NCI-H526 treated with DMSO at 0.1 percent for 48 hours (cell line): ENCODE measurements around the gene MICAL3.
"Not testable (repeated sequence)": the region's sequence is repeated elsewhere in the genome, so short reads cannot be mapped to it uniquely, and the experiment has no call there.

Experiments used
- DNase-seq: peaks from one replicate; lab custom pipeline; 2025; lab: John Stamatoyannopoulos, UW

Gene MICAL3

DNA sequence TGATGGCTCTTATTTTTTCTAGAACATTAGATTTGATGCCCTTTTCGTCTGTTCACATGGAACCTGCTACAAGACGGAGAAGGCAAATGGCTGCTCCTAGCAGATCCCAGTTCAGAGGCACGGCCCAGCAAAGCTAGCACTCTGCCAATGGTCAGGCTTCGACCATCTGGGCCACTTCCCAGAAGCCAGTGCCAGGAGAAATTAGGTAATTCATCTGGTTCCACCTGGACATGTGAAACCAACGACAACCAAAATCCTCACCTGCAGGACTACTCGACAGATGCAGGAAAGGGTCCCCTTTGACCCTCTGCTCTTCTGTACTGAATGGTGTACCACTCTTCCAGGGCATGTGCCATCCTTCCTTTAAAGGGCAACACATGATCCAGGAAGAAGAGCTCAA, 25.4 kb downstream of the MICAL3 start:
- DNase-seq: no peak

DNA sequence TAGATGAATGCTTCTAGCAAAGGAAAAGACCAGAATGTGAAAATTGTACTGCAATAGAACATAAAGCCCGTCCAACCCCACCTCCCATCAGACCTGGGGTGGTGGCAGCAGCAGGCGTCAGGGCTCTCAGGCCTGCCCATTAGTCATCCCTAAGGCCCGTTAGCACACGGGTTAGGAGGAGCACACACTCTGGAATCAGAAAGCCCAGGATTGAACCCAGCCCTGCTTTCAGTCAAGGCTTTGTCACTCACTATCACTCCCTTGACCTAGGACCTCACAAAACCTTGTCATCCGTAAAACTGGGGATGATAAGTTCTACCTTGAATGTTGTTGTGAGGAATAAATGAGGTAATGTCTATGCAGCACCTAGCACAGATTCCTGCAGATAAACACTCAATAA, 26.9 kb downstream of the MICAL3 start:
- no peak for DNase-seq

DNA sequence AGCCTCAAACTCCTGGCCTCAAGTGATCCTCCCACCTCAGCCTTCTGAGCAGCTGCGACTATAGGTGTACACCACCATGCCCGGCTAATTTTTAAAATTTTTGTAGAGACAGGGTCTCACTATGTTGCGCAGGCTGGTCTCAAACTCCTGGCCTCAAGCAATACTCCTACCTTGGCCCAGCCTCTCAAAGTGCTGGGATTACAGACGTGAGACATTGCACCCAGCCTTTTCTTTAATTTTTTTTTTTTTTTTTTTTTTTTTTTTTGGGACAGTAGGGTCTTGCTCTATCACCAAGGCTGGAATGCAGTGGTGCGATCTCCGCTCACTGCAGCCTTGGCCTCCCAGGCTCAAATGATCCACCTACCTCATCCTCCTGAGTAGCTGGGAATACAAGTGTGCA, 29.1 kb downstream of the MICAL3 start:
- DNase-seq: not testable (repeated sequence)

- no peak for DNase-seq
These were observed 29.8 kb downstream of the MICAL3 start for GRCh38 chr22:17994424-17995108.

DNA sequence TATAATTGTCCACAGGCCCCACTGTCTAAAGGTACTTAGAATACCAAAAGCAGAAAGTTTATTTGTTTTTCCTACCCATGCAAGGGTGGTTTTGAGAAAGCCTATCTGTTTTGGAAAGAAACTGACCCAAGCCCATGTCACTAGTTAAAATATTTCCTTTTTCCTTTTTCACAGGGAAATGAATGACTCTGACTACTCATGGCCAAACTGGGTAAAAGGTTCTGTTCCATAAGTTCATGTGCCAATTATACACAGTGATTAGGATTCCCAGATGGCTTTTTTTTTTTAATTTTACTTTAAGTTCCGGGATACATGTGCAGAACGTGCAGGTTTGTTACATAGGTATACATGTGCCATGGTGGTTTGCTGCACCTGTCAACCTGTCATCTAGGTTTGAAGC, 31.4 kb downstream of the MICAL3 start:
- DNase-seq: not testable (repeated sequence)

- DNase-seq: not testable (repeated sequence)
These were observed 32.4 kb downstream of the MICAL3 start for GRCh38 chr22:17991992-17992391.

DNA sequence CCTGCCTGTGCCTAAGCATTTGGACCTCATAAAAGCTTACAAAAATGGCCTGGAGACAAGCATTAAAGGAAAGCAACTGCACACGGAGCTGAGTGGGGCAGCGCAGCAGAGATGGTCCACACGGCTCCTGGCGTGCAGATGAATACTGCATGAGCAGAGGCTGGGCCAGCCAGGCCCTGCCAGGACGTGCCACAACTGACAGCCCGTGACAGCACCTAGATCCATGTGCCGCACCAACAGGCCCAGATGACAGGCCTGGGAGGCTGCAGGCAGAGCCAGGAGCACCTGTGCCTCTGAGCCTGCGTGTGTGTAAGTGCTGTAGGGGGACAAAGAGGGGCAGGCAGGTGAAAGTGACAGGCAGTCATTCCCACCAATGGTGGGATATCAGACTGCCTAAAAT, 33.4 kb downstream of the MICAL3 start:
- DNase-seq: no peak

- no peak for DNase-seq
These were observed 34.2 kb downstream of the MICAL3 start for GRCh38 chr22:17990147-17990546.

GRCh38 chr22:17988800-17989513, 35.4 kb downstream of the MICAL3 start:
- DNase-seq: no peak

- DNase-seq: peak; percentile 51
These were observed 38.8 kb downstream of the MICAL3 start for GRCh38 chr22:17985606-17986005.

GRCh38 chr22:17985071-17985470, 39.3 kb downstream of the MICAL3 start:
- DNase-seq: not testable (repeated sequence)

DNA sequence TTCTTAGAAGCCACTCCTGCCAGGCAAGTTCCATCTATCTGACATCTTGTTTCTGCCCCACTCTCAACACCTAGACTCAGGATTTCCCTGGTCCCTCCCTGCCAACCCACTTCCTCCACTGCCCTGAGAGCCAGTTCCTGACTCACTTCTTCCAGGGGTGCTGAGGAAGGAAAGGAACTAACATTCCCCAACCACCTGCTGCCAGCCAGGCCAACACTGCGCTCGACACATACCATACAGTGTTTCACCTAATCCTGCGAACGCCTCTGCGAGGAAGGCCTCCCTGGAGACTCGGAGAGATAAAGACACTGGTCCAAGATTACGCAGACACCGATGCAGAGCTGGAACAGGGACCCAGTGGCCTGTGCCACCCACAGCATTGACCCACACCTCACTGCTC, 40.2 kb downstream of the MICAL3 start:
- DNase-seq: no peak

GRCh38 chr22:17982572-17983141, 41.7 kb downstream of the MICAL3 start:
- no peak for DNase-seq

DNA sequence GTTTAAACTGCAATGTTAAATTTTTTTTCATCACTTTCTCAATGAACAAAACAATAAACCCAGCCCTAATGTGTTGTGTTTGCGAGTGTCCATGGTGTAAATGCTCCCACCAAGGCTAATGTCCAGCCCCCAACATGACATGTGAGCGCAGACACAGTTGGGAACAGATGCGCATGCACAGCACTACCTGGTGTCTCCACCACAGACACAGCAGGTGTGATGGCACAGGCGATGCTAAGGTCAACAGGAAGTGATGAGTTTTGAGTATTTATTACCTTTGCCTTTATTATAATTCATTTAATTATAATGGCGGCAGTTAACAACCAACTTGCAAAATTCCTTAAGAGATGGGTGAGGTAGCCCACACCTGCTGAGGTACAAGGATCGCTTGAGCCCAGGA, 42.9 kb downstream of the MICAL3 start:
- DNase-seq: no peak

DNA sequence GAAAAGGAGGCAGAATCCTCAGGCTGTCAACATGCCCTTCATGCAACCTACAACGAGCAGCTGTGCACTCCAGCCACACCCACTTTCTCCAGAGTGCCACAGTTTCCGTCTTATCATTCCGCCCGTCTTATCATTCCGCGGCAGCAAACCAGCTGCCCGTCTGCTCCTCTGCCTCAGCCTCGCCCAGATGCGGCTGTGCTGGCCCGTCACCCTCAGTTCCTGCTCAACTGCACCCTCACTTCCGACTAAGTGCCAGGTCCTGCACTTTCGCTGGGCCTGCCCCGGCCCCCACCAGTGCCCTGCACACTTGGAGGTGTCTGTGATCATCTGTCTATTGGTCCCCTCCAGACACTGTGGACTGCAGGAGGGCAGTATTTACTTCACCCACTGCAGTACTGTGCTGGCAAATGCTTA, 43.7 kb downstream of the MICAL3 start:
- DNase-seq: no peak

- no peak for DNase-seq
These were observed 44.3 kb downstream of the MICAL3 start for GRCh38 chr22:17980015-17980590.

DNA sequence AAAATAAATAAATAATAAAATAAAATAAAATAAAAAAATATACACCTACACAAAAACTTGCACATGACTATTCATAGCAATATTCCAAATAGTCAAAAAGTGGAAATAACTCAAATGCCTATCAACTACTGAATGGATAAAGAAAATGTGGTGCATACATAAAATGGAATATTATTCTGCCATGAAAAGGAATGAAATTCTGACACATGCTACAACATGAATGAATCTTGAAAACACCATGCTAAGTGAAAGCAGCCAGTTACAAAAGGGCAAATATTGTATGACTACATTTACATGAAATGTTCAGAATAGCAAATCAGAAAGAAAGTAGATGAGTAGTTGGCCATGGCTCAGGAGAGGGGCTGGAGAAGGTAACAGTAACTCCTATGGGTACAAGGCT, 46.3 kb downstream of the MICAL3 start:
- no peak for DNase-seq

DNA sequence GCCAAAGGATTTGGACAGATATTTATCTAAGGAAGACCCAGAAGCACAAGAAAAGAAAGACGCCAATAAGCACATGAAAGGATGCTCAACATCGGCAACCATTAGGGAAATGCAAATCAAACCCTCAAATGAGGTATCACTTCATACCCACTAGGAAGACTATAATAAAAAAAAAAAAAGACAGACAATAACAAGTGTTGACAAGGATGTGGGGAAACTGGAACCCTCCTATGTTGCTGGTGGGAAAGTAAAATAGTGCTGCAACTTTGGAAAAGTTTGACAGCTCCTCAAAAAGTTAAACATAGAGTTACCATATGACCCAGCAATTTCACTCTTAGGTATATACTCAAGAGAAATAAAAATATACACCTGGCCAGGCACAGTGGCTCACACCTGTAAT, 47.0 kb downstream of the MICAL3 start:
- no peak for DNase-seq

DNA sequence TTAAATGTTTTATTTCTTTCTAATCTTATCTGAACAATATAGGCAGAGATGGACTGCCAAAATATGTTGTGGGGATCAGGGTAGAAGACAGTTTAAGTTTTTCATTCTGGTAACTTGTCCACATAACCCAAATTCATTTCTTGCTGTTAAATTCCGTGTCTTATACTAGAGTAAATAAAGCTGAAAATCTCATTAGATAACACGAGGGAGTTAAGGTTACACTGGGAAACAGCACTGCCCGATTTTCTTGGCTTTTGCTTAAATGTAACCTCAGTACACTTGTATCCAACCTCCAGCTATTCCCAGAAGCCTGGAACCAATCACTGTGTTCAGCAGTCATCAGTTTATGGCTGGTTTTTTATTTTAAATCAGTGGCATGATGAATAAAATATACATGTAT, 48.2 kb downstream of the MICAL3 start:
- DNase-seq: no peak

DNA sequence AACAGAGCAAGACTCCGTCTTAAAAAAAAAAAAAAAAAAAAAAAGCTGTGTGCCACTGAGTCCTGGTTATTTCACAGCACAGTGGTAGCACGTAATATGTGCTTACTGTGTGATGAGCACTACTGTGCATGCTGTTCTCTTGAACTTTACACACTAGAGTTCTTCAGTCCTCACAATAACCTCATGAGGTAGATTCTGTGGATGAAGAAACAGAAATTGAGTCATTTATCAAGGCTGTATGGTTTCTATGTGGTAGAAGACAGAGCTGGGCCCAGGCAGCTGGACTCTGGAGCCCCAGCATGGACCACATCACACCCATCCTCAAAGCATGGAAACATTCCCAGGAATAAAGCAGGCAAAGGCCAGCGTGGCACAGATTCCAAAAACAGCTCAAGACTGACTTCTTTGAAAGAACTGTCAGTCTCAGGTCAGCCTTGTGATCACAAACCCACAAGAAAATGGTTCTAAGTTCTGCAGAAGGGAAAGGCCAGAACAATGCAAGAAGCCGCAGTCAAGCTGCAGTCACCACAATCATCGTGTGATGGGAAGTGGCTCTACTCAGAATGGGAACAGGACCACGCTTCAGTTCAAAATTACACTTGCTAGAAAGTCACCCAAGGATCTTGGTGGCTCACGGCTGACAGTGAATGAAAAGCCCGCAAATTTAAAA, 49.5 kb downstream of the MICAL3 start:
- DNase-seq: no peak

DNA sequence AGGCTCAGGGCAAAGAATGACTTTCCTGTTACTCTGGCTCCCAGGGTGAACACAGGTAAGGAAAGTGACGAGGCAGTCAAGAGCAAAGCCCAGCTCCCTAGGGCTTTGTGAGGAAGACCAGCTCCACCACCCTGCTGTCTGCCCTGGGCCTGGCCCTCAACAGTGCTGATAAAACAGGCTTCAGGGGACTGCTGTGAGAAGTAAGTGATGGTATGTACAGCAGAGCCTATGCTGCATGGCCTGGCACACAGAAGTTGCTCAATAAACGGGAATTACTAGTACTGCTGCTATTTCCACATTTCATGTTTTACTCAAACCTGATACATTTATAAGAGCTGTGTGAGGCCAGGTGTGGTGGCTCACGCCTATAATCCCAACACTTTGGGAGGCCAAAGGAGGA, 50.3 kb downstream of the MICAL3 start:
- DNase-seq: no peak

- no peak for DNase-seq
These were observed 51.1 kb downstream of the MICAL3 start for GRCh38 chr22:17973217-17973616.
